Measurements from ENCODE around the gene VPS29.

- TF ChIP-seq CTCF (IDR thresholded peaks at IDR 0.05; ENCODE audit: insufficient read depth, low read length) (no peak), POLR2AphosphoS5 (IDR thresholded peaks at IDR 0.05; ENCODE audit: low read depth) (no peak), REST (IDR thresholded peaks at IDR 0.05; ENCODE audit: insufficient replicate concordance, low read depth) (no peak), GABPA (IDR thresholded peaks at IDR 0.05; ENCODE audit: low read depth) (no peak), SPI1 (IDR thresholded peaks at IDR 0.05; ENCODE audit: borderline replicate concordance, low read depth) (no peak)
These were observed 45.2 kb upstream of the VPS29 start for GRCh38 chr12:110547090-110547489.
